Adrenal gland (tissue), 5 donors: ENCODE measurements around the gene SCARB1.

Experiments
- POLR2A ChIP-seq, 2 donors: fragments of 450-650 bp; IDR thresholded peaks; one replicate each; pipeline ENCODE4 v1.6.1; 2017; ENCODE audit warnings: antibody characterized with exemption in 2 of 2, mild to moderate bottlenecking in 2 of 2, moderate library complexity in 1 of 2
- TF ChIP-seq, protein P1 (sequence below), 6 experiments: fragments of 450-650 bp in 4 of 6; fragments of 200-600 bp in 2 of 6; sonication (generic) in 1 of 6; IDR thresholded peaks; 1 replicate in 5 of 6; 2 replicates in 1 of 6; pipeline versions ENCODE4 v1.5.1 to v1.8.0; 2016 to 2021; ENCODE audit warnings: antibody characterized with exemption in 6 of 6, mild to moderate bottlenecking in 2 of 6, moderate library complexity in 1 of 6
- donor health status: DM: no; HTN: no; CAD: no.

DNA sequence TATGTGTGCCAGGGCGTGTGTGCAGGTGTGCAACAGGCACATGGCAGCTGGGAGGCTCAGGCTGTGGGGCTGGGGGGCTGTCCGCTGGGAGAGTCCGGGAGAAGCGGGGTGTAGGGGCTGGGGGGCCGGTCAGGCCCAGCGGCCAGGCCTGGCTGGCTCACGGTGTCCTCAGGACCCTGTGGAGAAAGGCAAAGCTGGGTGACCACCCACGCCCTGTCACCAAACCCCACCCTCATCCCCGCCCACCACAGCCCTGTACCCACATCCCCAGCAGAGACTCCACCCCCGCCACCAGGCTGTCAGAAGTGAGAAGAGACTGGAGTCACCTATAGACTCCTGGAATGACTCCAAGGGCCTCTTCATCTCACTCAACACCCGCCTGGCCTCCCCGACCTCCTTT, 85.3 kb downstream of the SCARB1 start:
- no peak for TF ChIP-seq POLR2A (IDR thresholded peaks at IDR 0.05)
- TF ChIP-seq, protein P1, sequence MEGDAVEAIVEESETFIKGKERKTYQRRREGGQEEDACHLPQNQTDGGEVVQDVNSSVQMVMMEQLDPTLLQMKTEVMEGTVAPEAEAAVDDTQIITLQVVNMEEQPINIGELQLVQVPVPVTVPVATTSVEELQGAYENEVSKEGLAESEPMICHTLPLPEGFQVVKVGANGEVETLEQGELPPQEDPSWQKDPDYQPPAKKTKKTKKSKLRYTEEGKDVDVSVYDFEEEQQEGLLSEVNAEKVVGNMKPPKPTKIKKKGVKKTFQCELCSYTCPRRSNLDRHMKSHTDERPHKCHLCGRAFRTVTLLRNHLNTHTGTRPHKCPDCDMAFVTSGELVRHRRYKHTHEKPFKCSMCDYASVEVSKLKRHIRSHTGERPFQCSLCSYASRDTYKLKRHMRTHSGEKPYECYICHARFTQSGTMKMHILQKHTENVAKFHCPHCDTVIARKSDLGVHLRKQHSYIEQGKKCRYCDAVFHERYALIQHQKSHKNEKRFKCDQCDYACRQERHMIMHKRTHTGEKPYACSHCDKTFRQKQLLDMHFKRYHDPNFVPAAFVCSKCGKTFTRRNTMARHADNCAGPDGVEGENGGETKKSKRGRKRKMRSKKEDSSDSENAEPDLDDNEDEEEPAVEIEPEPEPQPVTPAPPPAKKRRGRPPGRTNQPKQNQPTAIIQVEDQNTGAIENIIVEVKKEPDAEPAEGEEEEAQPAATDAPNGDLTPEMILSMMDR (IDR thresholded peaks at IDR 0.05): no peak
